T-cell (primary cell): Measurements from ENCODE around the gene NRAS. TPM values are rescaled to one million over a fixed set of nuclear protein-coding genes. Genes with fewer than 3 reads are reported as not detected.
A peak's percentile ranks its signal among the peaks of the same experiment; 100 is the strongest.

ENCODE experiments used
- ATAC-seq, 4 experiments: fragments of 200-7000 bp in 3 of 4; fragments of 150-1000 bp in 1 of 4; cut with Tn5 transposase; replicated peaks in 1 of 4; 1 replicate in 3 of 4; 2 replicates in 1 of 4; pipeline ENCODE4 v1.10.0; 2021; ENCODE audit warnings: moderate library complexity in 3 of 4, mild to moderate bottlenecking in 2 of 4, moderate number of reproducible peaks in 1 of 4
- CTCF ChIA-PET, 2 donors: fragments of 300-600 bp; sonication (Branson Sonifier 250); formaldehyde crosslinking; loops; one replicate each; lab custom pipeline; 2022; ENCODE audit warnings: antibody characterized with exemption in 2 of 2; lab: Charles Lee
- POLR2A ChIA-PET, 2 donors: fragments of 300-600 bp; sonication (Branson Sonifier 250); formaldehyde crosslinking; loops; one replicate each; lab custom pipeline; 2022; ENCODE audit warnings: antibody characterized with exemption in 2 of 2; lab: Charles Lee
- DNase-seq, 35 experiments: peaks; one replicate each; pipeline versions ENCODE4 v3.0.0 to v3.0.0-alpha.2; 2013 to 2023
- H3K27ac ChIP-seq: one replicate; pipeline ENCODE4 v1.5.1; 2013; ENCODE audit warnings: low read length
- H3K27me3 ChIP-seq, 2 experiments: replicated peaks in 1 of 2; 1 replicate in 1 of 2; 2 replicates in 1 of 2; pipeline versions ENCODE4 v1.6.1 to v1.7.0; 2013; ENCODE audit warnings: low read length in 1 of 2, mixed read lengths in 1 of 2; ENCODE audit not compliant: control insufficient read depth in 2 of 2, insufficient read depth in 2 of 2; ENCODE audit errors: extremely low read depth in 1 of 2
- H3K36me3 ChIP-seq, 2 donors: 1 replicate in 1 of 2; 2 replicates in 1 of 2; pipeline versions ENCODE4 v1.6.1 to v1.7.0; 2013; ENCODE audit warnings: low read length in 1 of 2; ENCODE audit not compliant: control insufficient read depth in 2 of 2, insufficient read depth in 1 of 2; ENCODE audit errors: extremely low read depth in 1 of 2
- H3K4me1 ChIP-seq, 2 experiments: 1 replicate in 1 of 2; 2 replicates in 1 of 2; pipeline versions ENCODE4 v1.6.1 to v1.7.0; 2013; ENCODE audit warnings: low read length in 2 of 2, mixed read lengths in 1 of 2; ENCODE audit not compliant: insufficient read depth in 2 of 2, control insufficient read depth in 1 of 2; ENCODE audit errors: extremely low read depth in 1 of 2
- H3K4me3 ChIP-seq, 2 donors: 1 replicate in 1 of 2; 2 replicates in 1 of 2; pipeline versions ENCODE4 v1.5.1 to v1.7.0; 2013; ENCODE audit warnings: mild to moderate bottlenecking in 2 of 2, low read length in 1 of 2, moderate library complexity in 1 of 2; ENCODE audit not compliant: control insufficient read depth in 1 of 2; ENCODE audit errors: extremely low read depth in 1 of 2
- H3K9me3 ChIP-seq: 2 replicates; pipeline ENCODE4 v1.7.0; 2013
- H3K27ac Mint-ChIP-seq, 2 donors: one replicate each; pipeline ENCODE4 v1.8.0; 2020 to 2021; ENCODE audit warnings: mild to moderate bottlenecking in 2 of 2, mixed read lengths in 2 of 2
- H3K27me3 Mint-ChIP-seq, 2 donors: one replicate each; pipeline ENCODE4 v1.8.0; 2021 to 2022; ENCODE audit warnings: mixed read lengths in 2 of 2
- H3K36me3 Mint-ChIP-seq: one replicate; pipeline ENCODE4 v1.8.0; 2021; ENCODE audit warnings: mixed read lengths
- H3K4me1 Mint-ChIP-seq, 3 donors: one replicate each; pipeline ENCODE4 v1.8.0; 2020 to 2022; ENCODE audit warnings: mixed read lengths in 3 of 3, mild to moderate bottlenecking in 1 of 3
- H3K4me3 Mint-ChIP-seq, 3 donors: one replicate each; pipeline ENCODE4 v1.8.0; 2020 to 2022; ENCODE audit warnings: mild to moderate bottlenecking in 3 of 3, mixed read lengths in 3 of 3, moderate library complexity in 3 of 3
- H3K9me3 Mint-ChIP-seq, 3 donors: one replicate each; pipeline ENCODE4 v1.8.0; 2020 to 2022; ENCODE audit warnings: mixed read lengths in 3 of 3
- WGBS: methylation state at CpG from one replicate; pipeline ENCODE4 v1.1.5; 2013; ENCODE audit warnings: missing lambda C conversion rate; ENCODE audit not compliant: insufficient coverage; 5-methylcytosine and 5-hydroxymethylcytosine counted together
- total RNA-seq, 35 experiments: library from RNA in 6 of 35; stranded (reverse) in 6 of 35; fragments of 120-200 nt in 1 of 35; gene quantifications; one replicate each; pipeline versions ENCODE4 v1.2.1 to v1.2.4 and lab custom pipeline; 2013 to 2026

The NRAS gene
- total RNA-seq, 5 donors from 2014 or later (not counting 1 experiment from before 2014, with no cell fraction given) = 19.9 to 29.7 (median 22.1) TPM

DNA sequence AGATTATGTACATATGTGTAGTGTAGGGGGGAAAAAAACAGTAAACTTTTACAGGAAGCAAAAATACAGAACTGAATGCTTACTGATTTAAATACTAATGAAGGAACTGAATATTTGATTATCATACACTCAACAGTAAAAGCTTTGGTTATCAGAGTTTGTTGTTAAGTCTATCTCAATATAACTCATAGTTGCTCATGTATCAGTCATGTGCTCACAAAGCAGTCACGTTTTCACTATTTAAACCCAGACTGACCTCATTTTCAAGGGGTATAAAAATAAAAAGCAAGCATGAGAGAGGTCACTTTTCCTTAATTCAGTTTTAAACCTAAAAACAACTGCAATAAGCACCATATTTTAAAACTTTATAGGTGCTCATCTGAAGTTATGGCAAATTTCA, 6.9 kb upstream of the NRAS start:
- Histone ChIP-seq H3K4me3 (no peak overlapping the region), H3K4me1 (no peaks in the 10 kb centered on the region), H3K27me3 (no peaks in the 10 kb centered on the region), H3K27ac (no peak overlapping the region), H3K36me3 (peaks cover 26 to 96% of the 10 kb centered on the region in 2 donors), H3K9me3 (no peaks in the 10 kb centered on the region)
- H3K27me3 Mint-ChIP-seq = no peaks in the 10 kb centered on the region
- ATAC-seq (no peak), DNase-seq (no peak)
- no peaks in the 10 kb centered on the region for H3K9me3 Mint-ChIP-seq
- H3K4me3 Mint-ChIP-seq = no peak overlapping the region
- H3K4me1 Mint-ChIP-seq = peaks cover 0 to 4% (median 2%) of the 10 kb centered on the region in 3 donors
- ChIA-PET POLR2A (interaction anchor here in 1 of 2 donors (0.6 kb wide), 1 partner anchor 140 kb away, joined by 14 read pairs; no protein-coding TSS in a partner anchor), CTCF (no interaction called here)
- H3K36me3 Mint-ChIP-seq = peaks cover 73% of the 10 kb centered on the region
- no CpG with 5 or more reads among the region's 1 CpG for WGBS
- H3K27ac Mint-ChIP-seq = no peak overlapping the region

DNA sequence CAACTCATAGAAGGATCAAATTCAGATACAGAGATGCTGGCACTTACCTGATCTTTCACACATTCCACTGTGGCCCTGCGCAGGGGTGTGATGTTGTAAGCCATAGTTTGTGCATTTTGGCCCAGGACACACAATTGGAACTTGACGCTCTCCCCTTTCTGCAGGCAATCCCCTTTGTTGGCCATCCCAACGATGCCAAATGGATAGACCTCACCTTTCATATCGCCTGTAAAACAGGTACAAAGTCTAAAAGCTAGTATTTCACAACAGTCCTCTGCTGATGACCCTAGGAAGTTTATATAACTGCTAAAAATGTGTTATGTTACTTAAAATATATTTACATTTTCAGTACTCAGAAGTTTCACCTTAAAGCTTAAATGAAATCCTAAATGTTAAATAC, 3.9 kb upstream of the NRAS start:
- no peak overlapping the region for H3K27ac Mint-ChIP-seq
- no peak overlapping the region for H3K27ac ChIP-seq
- ATAC-seq = no peak

DNA sequence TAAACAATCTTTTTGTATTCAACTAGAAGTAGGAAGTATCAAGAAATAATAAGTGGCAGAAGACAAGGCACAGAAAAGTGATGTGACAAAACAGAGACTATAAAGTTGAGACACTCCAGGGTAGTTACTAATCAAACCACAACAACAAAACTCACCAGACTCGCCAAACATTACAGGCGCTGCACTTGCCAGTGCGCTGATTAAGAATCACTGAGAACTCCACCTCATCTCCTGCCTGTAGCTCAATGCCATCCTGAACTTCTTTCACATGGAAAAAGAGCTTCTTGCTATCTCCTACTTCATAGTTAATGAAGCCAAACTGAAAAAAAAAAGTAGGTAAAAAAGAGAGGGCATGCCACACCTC, 2.8 kb upstream of the NRAS start:
- H3K27me3 ChIP-seq = no peaks in the 10 kb centered on the region
- Mint-ChIP-seq H3K9me3 (no peaks in the 10 kb centered on the region), H3K27ac (no peak overlapping the region), H3K27me3 (no peaks in the 10 kb centered on the region), H3K4me3 (no peak overlapping the region), H3K4me1 (peaks cover 20 to 23% (median 22%) of the 10 kb centered on the region in 3 donors), H3K36me3 (peaks cover 56% of the 10 kb centered on the region)
- ATAC-seq = no peak
- DNase-seq = no peak
- no peak overlapping the region for H3K4me3 ChIP-seq
- CTCF ChIA-PET = interaction anchor here in 1 of 2 donors (0.6 to 2.1 kb wide), 3 partner anchors 32 to 884 kb away, joined by 3 to 8 read pairs (median 3); partner anchors contain the start of gene BCAS2
- no peak overlapping the region for H3K27ac ChIP-seq
- POLR2A ChIA-PET = interaction anchor here (0.5 to 1.3 kb wide), 7 partner anchors 22 to 378 kb away, joined by 3 read pairs; no protein-coding TSS in a partner anchor
- peaks cover 14 to 67% of the 10 kb centered on the region in 2 donors for H3K36me3 ChIP-seq
- peaks cover 15% of the 10 kb centered on the region in 2 experiments for H3K4me1 ChIP-seq
- WGBS = 87% methylated on average over 3 of the region's 3 CpGs
- no peaks in the 10 kb centered on the region for H3K9me3 ChIP-seq

More for the DNA sequence above, 3.9 kb upstream of the NRAS start:
- no peaks in the 10 kb centered on the region for H3K9me3 ChIP-seq
- peaks cover 25 to 78% of the 10 kb centered on the region in 2 donors for H3K36me3 ChIP-seq
- Mint-ChIP-seq H3K27me3 (no peaks in the 10 kb centered on the region), H3K36me3 (peaks cover 65% of the 10 kb centered on the region), H3K4me3 (no peak overlapping the region), H3K9me3 (no peaks in the 10 kb centered on the region), H3K4me1 (peaks cover 18 to 22% (median 19%) of the 10 kb centered on the region in 3 donors)
- ChIA-PET CTCF (interaction anchor here in 1 of 2 donors (1.0 to 2.1 kb wide), 3 partner anchors 31 to 139 kb away, joined by 3 to 8 read pairs (median 4); partner anchors contain the start of gene BCAS2), POLR2A (interaction anchor here (0.6 to 1.3 kb wide), 5 partner anchors 8 to 1640 kb away, joined by 3 to 5 read pairs (median 3); no protein-coding TSS in a partner anchor)
- H3K27me3 ChIP-seq = no peaks in the 10 kb centered on the region
- WGBS = no CpG with 5 or more reads among the region's 4 CpGs
- DNase-seq = no peak
- H3K4me1 ChIP-seq = peaks cover 11 to 12% of the 10 kb centered on the region in 2 experiments
- no peak overlapping the region for H3K4me3 ChIP-seq

DNA sequence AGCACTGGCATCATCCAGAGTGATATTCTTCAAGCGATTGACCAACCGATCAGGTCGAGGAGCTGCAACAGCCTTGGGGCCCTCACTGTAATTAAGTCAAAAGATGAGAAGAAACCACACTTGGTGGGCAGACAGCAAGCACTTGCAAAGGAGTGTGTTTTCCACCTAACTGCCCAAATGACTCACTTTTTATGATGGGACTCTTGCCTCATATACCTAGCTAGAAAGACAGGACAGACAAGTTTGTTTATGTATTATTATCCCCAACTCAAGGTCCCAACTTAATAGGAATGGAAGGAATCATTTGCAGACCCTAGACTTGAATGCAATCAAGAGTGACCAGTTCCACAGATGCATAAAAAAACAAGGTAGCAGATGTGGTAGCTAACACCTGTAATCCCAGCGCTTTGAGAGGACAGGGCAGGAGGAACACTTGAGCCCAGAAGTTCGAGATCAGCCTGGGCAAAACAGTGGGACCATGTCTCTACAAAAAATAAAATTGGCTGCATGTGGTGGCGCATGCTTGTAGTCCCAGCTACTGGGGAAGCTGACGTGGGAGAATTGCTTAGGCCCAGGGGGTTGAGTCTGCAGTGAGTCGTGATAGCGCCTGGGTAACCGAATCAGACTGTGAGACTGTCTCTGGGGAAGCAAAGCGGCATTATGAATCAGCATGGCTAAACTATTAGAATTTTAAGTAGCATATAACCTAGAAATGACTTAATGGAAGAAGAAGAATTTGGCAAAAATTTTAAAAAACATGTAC, 2.3 kb upstream of the NRAS start:
- no peaks in the 10 kb centered on the region for H3K9me3 Mint-ChIP-seq
- ATAC-seq = no peak
- DNase-seq = no peak
- no peak overlapping the region for H3K27ac ChIP-seq
- H3K27me3 ChIP-seq = no peaks in the 10 kb centered on the region
- peaks cover 15% of the 10 kb centered on the region in 2 experiments for H3K4me1 ChIP-seq
- 95% methylated on average over 6 of the region's 11 CpGs for WGBS
- H3K9me3 ChIP-seq = no peaks in the 10 kb centered on the region
- H3K36me3 Mint-ChIP-seq = peaks cover 57% of the 10 kb centered on the region
- peaks cover 21 to 28% (median 26%) of the 10 kb centered on the region in 3 donors for H3K4me1 Mint-ChIP-seq
- CTCF ChIA-PET = interaction anchor here in 1 of 2 donors (0.6 to 2.1 kb wide), 2 partner anchors 32 to 883 kb away, joined by 3 to 8 read pairs; no protein-coding TSS in a partner anchor
- POLR2A ChIA-PET = interaction anchor here (0.6 kb wide), 4 partner anchors 31 to 378 kb away, joined by 3 read pairs; no protein-coding TSS in a partner anchor
- H3K27ac Mint-ChIP-seq = no peak overlapping the region
- H3K4me3 Mint-ChIP-seq = no peak overlapping the region
- no peak overlapping the region for H3K4me3 ChIP-seq
- peaks cover 14 to 61% of the 10 kb centered on the region in 2 donors for H3K36me3 ChIP-seq
- H3K27me3 Mint-ChIP-seq = no peaks in the 10 kb centered on the region

DNA sequence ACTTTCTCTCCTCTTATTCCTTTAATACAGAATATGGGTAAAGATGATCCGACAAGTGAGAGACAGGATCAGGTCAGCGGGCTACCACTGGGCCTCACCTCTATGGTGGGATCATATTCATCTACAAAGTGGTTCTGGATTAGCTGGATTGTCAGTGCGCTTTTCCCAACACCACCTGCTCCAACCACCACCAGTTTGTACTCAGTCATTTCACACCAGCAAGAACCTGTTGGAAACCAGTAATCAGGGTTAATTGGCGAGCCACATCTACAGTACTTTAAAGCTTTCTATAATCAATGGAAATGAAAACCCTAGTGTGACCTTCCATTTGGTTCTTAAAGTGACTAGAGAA, 643 bp downstream of the NRAS start:
- no peaks in the 10 kb centered on the region for H3K27me3 Mint-ChIP-seq
- H3K9me3 ChIP-seq = no peaks in the 10 kb centered on the region
- H3K4me3 Mint-ChIP-seq = peak overlapping the region; percentile 91 to 99 (median 96)
- peaks cover 15% of the 10 kb centered on the region in 2 experiments for H3K4me1 ChIP-seq
- no peak for DNase-seq
- H3K27ac ChIP-seq = peak overlapping the region; percentile 98
- peak overlapping the region; percentile 95 for H3K27ac Mint-ChIP-seq
- H3K36me3 ChIP-seq = peaks cover 16 to 52% of the 10 kb centered on the region in 2 donors
- POLR2A ChIA-PET = interaction anchor here (0.6 to 2.4 kb wide), 9 partner anchors 13 to 905 kb away, joined by 3 to 13 read pairs (median 4); partner anchors contain the start of genes BCAS2 (in 2 of the 2), SIKE1 (in 2 of the 2) and DENND2C (in 1 of the 2)
- ATAC-seq = no peak
- peaks cover 49% of the 10 kb centered on the region for H3K36me3 Mint-ChIP-seq
- CTCF ChIA-PET = interaction anchor here (0.5 to 1.3 kb wide), 8 partner anchors 44 to 785 kb away, joined by 3 to 10 read pairs (median 3); partner anchors contain the start of genes BCAS2 (in 1 of the 2) and SIKE1 (in 1 of the 2)
- peaks cover 26 to 32% (median 30%) of the 10 kb centered on the region in 3 donors for H3K4me1 Mint-ChIP-seq
- H3K9me3 Mint-ChIP-seq = no peaks in the 10 kb centered on the region
- WGBS = 43% methylated on average over 1 of the region's 4 CpGs
- peak overlapping the region; percentile 83 to 86 for H3K4me3 ChIP-seq
- H3K27me3 ChIP-seq = no peaks in the 10 kb centered on the region

DNA sequence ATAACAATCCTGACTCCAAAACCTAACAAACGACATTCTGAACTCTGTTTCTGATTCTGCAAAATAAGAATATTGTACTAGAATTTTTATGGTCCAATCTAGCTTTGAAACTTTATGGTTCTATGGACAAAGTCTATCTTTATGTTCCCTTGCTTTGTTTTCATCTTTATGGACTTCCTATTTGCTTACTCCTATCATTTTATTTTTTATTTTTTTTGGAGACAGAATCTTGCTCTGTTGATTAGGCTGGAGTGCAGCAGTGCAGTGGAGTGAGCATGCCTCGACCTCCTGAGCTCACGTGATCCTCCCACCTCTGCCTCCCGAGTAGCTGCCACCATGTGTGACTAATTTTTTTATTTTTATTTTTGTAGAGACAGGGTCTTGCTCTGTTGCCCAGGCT, 3.6 kb downstream of the NRAS start:
- WGBS = no CpG with 5 or more reads among the region's 4 CpGs
- peaks cover 44% of the 10 kb centered on the region for H3K36me3 Mint-ChIP-seq
- no peak for DNase-seq
- H3K27me3 ChIP-seq = no peaks in the 10 kb centered on the region
- ChIA-PET CTCF (no interaction called here), POLR2A (interaction anchor here (0.5 to 0.8 kb wide), 6 partner anchors 16 to 749 kb away, joined by 3 to 4 read pairs (median 4); no protein-coding TSS in a partner anchor)
- H3K36me3 ChIP-seq = peaks cover 16 to 46% of the 10 kb centered on the region in 2 donors
- H3K4me3 Mint-ChIP-seq = no peak overlapping the region
- no peak overlapping the region for H3K27ac Mint-ChIP-seq
- peaks cover 15% of the 10 kb centered on the region in 2 experiments for H3K4me1 ChIP-seq
- no peak overlapping the region for H3K4me3 ChIP-seq
- H3K27me3 Mint-ChIP-seq = no peaks in the 10 kb centered on the region
- no peak for ATAC-seq
- no peaks in the 10 kb centered on the region for H3K9me3 Mint-ChIP-seq
- no peaks in the 10 kb centered on the region for H3K9me3 ChIP-seq
- peaks cover 26 to 32% (median 30%) of the 10 kb centered on the region in 3 donors for H3K4me1 Mint-ChIP-seq
- H3K27ac ChIP-seq = no peak overlapping the region
